Measurements from ENCODE around the gene MOK. TPM values are rescaled to one million over a fixed set of nuclear protein-coding genes. Genes with fewer than 3 reads are reported as not detected.
A peak's percentile ranks its signal among the peaks of the same experiment; 100 is the strongest.

The MOK gene
- total RNA-seq, 2 donors from 2014 or later = 60.3 to 102 TPM

- WGBS, 2 experiments (ENCODE audit: insufficient coverage in 1 of 2, insufficient read length in 1 of 2) = 96 to 97% methylated on average over 20 to 24 of the region's 25 CpGs
- no peak overlapping the region for H3K4me3 ChIP-seq (ENCODE audit: low read length)
- no peaks in the 10 kb centered on the region for H3K27me3 Mint-ChIP-seq (ENCODE audit: insufficient read depth)
- peak; percentile 41 for DNase-seq
- H3K36me3 ChIP-seq (ENCODE audit: control insufficient read depth, insufficient read depth, low read length) = peaks cover 34% of the 10 kb centered on the region
- H3K27ac ChIP-seq (ENCODE audit: low read depth, low read length) = no peak overlapping the region
- no peak overlapping the region for H3K9ac ChIP-seq (ENCODE audit: extremely low read depth, low read length, poor library complexity, severe bottlenecking)
- H3K4me3 Mint-ChIP-seq = no peak overlapping the region
- no peaks in the 10 kb centered on the region for H3K9me3 Mint-ChIP-seq
- peaks cover 6% of the 10 kb centered on the region for H3K4me1 ChIP-seq (ENCODE audit: control insufficient read depth, insufficient read depth, low read length)
- peaks cover 31% of the 10 kb centered on the region for H3K4me1 Mint-ChIP-seq
- peak overlapping the region; percentile 44 for H3K27ac Mint-ChIP-seq
- H3K9me3 ChIP-seq (ENCODE audit: control insufficient read depth, low read length) = no peaks in the 10 kb centered on the region
- TF ChIP-seq CTCF (conservative IDR thresholded peaks at IDR 0.05) = peak; percentile 71
- peaks cover 21% of the 10 kb centered on the region for H3K36me3 Mint-ChIP-seq (ENCODE audit: low read depth)
- no peaks in the 10 kb centered on the region for H3K27me3 ChIP-seq (ENCODE audit: control insufficient read depth, insufficient read depth, low read length, poor library complexity, severe bottlenecking)
Observed at GRCh38 chr14:102213984-102214658, 90.8 kb downstream of the MOK start.

- no peak overlapping the region for H3K4me3 ChIP-seq (ENCODE audit: low read length)
- peaks cover 31% of the 10 kb centered on the region for H3K4me1 Mint-ChIP-seq
- H3K27me3 Mint-ChIP-seq (ENCODE audit: insufficient read depth) = no peaks in the 10 kb centered on the region
- peaks cover 6% of the 10 kb centered on the region for H3K4me1 ChIP-seq (ENCODE audit: control insufficient read depth, insufficient read depth, low read length)
- H3K9me3 Mint-ChIP-seq = no peaks in the 10 kb centered on the region
- peaks cover 41% of the 10 kb centered on the region for H3K36me3 ChIP-seq (ENCODE audit: control insufficient read depth, insufficient read depth, low read length)
- H3K27ac ChIP-seq (ENCODE audit: low read depth, low read length) = no peak overlapping the region
- H3K9me3 ChIP-seq (ENCODE audit: control insufficient read depth, low read length) = no peaks in the 10 kb centered on the region
- no peak for TF ChIP-seq CTCF (conservative IDR thresholded peaks at IDR 0.05)
- no peak for DNase-seq
- H3K27ac Mint-ChIP-seq = no peak overlapping the region
- WGBS, 2 experiments (ENCODE audit: insufficient coverage in 1 of 2, insufficient read length in 1 of 2) = 75 to 86% methylated on average over 6 to 10 of the region's 10 CpGs
- no peak overlapping the region for H3K9ac ChIP-seq (ENCODE audit: extremely low read depth, low read length, poor library complexity, severe bottlenecking)
- H3K27me3 ChIP-seq (ENCODE audit: control insufficient read depth, insufficient read depth, low read length, poor library complexity, severe bottlenecking) = no peaks in the 10 kb centered on the region
- H3K4me3 Mint-ChIP-seq = no peak overlapping the region
- H3K36me3 Mint-ChIP-seq (ENCODE audit: low read depth) = peaks cover 21% of the 10 kb centered on the region
Observed at GRCh38 chr14:102213470-102213869, 91.5 kb downstream of the MOK start.

GRCh38 chr14:102212845-102213244 is 92.1 kb downstream of the MOK start:
- Histone ChIP-seq H3K4me3 (ENCODE audit: low read length) (no peak overlapping the region), H3K27ac (ENCODE audit: low read depth, low read length) (no peak overlapping the region), H3K9ac (ENCODE audit: extremely low read depth, low read length, poor library complexity, severe bottlenecking) (no peak overlapping the region), H3K36me3 (ENCODE audit: control insufficient read depth, insufficient read depth, low read length) (peaks cover 42% of the 10 kb centered on the region), H3K9me3 (ENCODE audit: control insufficient read depth, low read length) (no peaks in the 10 kb centered on the region), H3K4me1 (ENCODE audit: control insufficient read depth, insufficient read depth, low read length) (peaks cover 6% of the 10 kb centered on the region), H3K27me3 (ENCODE audit: control insufficient read depth, insufficient read depth, low read length, poor library complexity, severe bottlenecking) (no peaks in the 10 kb centered on the region)
- Mint-ChIP-seq H3K4me1 (peaks cover 31% of the 10 kb centered on the region), H3K9me3 (no peaks in the 10 kb centered on the region), H3K27me3 (ENCODE audit: insufficient read depth) (no peaks in the 10 kb centered on the region), H3K36me3 (ENCODE audit: low read depth) (peaks cover 21% of the 10 kb centered on the region), H3K4me3 (no peak overlapping the region), H3K27ac (no peak overlapping the region)
- DNase-seq = no peak
- TF ChIP-seq CTCF (conservative IDR thresholded peaks at IDR 0.05) = no peak
- 95% methylated on average over 4 to 10 of the region's 10 CpGs for WGBS, 2 experiments (ENCODE audit: insufficient coverage in 1 of 2, insufficient read length in 1 of 2)

Data from endodermal cell (in vitro differentiated cells).